NAMALWA (cell line): ENCODE data around the gene AFF3.
A peak's percentile ranks its signal among the peaks of the same experiment; 100 is the strongest.
"Not testable (repeated sequence)": the region's sequence is repeated elsewhere in the genome, so short reads cannot be mapped to it uniquely, and the experiment has no call there.

Experiments used
- DNase-seq: peaks from one replicate; pipeline ENCODE4 v3.0.0-alpha.2; 2015; ENCODE audit warnings: low spot score

Gene AFF3

DNA sequence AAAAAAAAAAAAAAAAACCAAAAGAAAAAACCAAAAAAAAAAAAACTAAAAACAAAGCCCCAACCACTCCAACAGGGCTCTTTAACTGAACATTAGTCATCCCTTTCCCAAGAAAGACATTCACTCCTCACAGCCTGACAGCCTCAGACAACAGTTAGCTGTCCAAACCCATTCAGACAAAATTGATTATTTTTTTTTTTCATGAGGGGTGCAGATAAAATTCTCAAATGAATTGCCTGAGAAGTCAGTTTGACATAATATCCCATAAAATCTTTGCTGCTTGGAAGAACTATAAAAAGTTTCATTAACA lies 446.5 kb downstream of the AFF3 start:
- DNase-seq: no peak

DNA sequence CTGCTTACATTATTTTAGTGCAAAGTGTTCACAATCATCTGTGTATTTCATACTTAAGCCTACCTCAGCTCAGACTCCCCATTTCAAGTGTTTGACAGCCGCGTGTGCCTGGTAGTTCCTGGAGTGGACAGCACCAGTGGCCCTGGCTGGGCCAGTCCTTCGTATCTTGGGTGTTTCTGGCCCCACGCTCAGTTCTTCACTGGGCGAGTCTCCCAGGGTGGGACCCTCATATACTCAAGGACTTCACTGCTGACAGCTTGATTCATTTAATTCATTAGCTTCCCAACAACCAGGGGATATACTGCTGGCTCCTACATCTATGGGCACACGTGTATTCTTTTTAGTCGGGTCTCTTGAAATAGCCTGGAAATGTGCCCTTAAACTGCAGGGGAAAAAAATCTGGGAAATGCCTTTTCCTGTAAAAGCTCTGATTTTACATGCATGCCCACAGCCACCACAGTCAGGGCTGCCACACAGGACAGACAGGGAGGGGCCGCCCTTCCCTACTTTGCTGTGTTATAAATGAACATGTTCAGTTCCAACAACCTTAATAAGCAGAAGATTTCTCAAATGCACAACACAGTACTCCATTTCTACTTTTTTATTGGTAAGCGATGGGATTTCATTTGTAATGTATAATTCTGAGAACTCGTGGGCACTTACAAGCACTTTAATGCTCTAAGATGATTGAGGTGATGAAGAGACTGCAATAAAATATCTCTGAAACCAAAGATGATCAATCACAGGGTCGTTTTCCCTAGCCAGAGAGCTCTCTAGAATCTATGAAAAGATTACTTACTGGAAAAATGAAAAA lies 447.1 kb downstream of the AFF3 start:
- no peak for DNase-seq

DNA sequence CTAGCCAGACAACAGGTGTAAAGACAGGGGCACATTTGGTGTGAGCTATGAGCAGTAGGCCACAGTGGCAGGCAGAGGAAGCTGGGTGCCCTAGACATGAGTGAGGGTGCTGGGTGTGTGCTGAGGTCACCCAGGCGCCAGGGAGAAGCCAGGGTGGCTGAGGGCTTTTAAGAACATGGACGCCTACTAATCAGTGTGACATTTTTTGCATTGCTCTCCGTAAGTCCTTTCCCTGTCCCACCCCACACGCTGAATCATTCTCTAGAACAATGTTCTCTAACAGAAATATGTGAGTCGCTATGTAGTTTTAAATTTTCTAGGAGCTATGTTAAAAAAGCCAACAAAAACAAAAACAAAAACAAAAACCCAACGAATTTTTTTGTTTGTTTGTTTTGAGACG lies 448.1 kb downstream of the AFF3 start:
- no peak for DNase-seq

DNA sequence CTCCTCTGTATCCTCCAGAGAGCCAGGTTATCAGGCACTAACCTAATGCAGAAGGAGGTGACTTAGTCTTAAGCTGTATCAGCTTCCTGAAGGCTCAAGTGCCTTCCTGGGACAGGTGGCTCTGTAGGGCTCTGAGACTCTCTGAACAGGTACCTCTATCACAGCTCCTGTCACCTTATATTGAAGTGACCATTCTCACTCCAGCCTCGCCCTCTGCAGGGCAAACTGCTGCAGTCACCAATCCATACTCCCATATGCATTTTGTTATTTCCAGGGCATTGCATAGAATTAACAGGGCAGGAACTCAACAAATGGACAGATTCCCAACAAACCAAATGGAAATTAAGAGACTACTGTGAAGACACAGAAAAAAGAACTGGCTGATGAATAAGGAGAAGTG lies 449.6 kb downstream of the AFF3 start:
- no peak for DNase-seq

DNA sequence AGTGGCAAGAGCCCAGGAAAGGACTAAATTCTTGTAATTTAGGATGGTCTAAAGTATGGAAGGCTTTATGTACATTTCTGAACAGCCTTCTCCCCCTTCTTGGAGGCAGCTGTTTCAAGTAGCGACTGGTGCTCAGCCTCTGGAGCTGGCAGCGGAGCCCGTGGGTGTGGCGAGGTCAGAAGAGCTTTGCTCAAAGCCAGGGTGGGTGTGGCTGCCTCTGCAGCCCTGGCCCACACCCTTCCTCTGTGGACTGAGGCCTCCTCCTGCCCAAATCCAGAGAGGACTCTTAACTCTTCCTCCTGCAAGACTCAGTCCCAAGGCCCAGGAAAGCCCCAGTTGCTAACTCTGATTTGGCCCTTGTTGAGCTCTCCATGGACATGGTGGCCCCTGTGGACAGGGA lies 450.5 kb downstream of the AFF3 start:
- no peak for DNase-seq

DNA sequence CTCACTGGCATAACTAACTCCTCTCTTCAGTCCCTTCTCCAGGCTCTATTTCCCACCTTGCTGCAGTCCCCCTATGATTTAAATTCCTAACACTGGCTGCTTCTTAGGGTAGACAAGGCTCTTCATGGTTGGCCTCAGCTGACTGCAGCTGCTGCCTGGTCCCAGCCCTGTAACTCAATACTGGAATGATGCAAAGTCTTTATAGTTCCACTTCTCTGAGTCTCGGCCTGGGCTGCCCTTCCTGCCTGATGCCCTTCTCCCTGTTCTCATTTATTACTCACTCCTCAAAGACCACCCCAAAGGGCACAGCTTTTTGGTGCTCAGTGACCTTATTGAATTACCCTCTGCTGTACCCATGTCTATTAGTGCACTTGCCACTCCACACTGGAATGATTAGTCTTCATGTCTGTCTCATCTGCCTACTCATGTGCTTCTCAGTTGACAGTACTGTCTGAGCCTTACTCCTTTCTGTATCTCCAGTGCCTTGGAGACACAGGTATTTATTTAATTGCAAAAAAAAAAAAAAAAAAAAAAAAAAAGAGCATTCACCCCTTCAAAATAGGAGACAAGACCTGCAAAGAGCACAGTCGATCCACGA lies 453.1 kb downstream of the AFF3 start:
- no peak for DNase-seq

DNA sequence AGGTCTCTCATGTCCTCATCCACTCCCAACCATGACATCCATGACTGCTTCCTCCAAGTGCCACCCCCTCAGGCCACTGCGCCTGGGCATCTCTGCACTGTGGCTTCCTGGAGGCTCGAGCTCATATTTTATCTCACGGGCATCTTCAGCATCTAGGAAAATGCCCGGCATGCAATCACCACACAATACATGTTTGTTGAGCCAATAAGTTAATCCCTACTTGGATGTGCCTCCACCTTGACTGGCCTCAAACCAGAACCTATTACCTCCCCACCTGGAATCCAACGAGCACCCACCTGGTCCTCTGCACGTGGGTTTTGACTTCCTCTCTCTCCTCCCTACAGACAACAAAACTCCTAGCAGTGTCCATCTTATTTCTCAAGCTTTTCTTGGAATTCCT lies 453.7 kb downstream of the AFF3 start:
- DNase-seq: no peak

DNA sequence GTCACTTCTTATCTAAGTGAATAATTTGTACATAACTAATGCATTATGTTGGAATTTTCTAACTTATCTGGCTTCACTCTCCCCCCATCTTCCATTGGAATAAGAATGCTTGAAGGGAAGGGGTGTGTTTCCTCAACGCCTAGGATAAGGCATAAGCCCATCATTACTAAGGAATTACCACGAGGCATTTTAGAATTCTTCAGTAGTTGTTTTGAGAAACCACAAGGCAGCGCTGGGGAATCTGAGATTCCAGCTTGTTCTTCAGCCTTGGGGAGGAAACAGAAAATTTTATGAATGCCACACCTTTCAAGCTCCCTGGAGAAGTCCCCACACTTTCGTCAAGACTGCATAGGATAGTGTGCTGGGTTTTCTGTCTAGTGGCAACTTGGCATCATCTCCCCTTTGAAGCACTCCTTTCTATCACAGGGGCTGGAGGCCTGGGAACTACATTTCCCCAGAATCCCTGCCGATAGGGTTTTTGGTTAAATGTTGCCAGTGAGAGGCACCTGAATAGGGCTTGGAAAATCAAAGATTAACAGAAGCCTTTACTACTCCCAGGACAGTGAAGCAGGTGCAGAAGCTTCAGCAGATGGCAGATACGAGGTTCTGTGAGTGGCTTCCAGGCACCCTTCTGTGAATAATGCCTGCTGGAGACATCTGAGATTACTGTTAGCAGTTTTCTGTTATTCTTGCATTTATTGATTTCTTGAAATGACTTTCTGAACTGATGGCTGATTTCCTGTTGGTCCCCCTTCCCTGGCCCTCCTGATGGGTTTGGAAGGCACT lies 459.9 kb downstream of the AFF3 start:
- DNase-seq: no peak

DNA sequence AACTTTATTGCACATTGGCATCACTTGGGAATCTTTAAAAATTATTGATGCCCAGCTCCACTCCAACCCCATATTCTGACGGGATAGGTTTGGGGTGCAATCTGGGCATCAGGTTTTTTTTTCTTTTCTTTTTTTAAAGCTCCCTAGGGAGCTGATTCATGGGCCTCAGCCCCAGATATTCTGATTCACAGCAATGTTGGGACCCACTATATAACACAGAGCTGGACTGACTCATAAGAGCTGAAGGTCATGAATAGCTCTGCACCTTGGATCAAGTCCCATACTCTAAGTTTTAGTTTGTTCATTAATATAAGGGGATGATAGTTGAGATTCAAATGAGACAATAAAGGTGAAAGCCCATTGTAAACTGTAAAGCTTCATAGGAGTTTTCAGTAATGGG lies 461.4 kb downstream of the AFF3 start:
- DNase-seq: no peak

DNA sequence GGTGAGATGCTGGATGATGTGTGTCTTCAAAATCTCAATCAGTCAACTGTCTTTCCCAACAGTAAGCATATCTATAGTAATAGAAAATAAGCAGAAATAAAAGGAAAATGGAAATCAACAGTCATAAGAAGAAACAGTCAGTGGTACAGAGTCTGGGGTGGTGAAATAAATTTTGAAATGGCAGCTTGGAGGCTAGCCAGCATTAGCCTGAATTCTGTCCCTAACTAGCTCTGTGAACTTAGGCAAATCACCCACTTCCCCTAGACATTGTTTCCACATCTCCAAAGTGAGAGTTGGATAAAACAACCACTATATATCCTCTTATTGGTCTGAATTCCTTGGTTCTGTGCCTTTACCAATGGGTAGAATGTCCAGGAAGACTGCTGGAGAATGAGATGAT lies 462.9 kb downstream of the AFF3 start:
- DNase-seq: no peak

DNA sequence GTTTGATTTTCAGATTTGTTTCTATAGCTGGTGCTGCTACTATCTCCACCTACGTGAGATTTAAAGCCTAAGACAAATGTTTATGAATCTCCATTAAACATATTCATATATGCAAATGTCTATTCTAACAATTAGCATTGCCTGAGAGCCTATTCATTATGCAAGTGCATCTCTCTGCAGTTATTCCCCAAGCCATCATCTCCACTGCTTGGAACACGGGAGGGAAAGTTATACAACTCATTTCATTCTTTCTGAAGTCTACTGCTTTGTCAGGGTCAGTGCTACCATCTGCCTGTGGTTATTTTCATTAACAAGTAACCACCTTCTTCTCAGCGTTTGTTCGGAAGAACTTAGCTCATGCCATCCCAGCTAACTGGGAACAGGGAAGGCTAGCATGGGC lies 463.8 kb downstream of the AFF3 start:
- DNase-seq: no peak

DNA sequence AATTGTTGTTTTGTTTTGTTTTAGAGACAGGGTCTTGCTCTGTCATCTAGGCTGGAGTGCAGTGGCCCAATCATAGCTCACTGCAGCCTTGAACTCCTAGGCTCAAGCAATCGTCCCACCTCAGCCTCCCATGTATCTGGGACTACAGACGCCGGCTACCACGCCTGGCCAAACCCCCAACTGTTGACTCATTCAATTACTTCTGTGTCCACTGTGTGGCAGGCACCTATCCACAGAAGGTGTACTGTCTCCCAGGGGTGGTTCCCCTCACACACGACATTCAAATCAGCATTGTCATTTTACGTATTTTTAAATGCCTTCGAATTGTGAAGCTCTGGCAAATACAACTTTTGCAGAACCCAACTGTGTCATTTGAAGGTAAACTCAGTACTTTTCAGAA lies 464.6 kb downstream of the AFF3 start:
- no peak for DNase-seq

DNA sequence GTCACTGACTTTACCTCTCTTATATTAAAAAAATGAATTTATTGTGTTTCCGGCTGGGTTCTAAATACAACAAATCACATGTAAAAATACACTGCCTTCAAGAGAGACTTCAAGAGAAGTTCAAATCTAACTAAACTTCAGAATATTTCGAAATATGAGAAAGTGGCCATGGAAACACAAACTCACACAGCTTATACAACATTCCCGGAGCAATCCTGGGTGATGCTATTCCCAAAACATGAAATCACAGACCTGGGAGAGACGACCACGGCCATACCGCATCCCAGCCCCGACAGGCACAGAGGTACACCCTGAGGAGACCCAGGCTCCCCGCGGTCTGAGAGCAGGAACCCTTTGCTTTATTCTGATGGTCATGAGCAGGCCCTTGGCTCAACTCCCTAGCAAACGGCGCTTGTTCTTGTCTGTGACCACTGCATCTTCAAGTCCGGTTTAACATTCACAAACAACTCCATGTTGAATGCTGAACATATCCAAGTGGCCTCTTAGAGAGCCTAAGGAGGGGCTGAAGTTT lies 467.2 kb downstream of the AFF3 start:
- DNase-seq: no peak

DNA sequence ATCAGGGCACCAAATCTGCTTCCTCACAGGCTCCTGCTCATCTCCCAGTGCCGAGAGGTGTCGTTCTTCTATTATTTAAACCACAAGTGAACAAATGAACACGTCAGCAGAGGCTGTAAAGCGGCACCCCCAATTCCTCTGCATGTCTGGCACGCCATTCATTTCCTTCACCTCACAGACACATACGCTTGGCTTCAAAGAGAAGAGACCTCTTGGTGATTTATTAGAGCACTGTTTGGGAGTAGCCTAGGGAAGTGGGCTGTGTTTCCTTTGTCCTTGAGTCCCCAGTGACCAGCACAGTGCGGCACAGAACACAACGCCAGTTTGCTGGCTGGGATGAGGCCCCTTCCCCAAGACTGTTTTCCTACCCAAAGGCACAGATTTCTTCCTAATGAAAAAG lies 468.3 kb downstream of the AFF3 start:
- no peak for DNase-seq

DNA sequence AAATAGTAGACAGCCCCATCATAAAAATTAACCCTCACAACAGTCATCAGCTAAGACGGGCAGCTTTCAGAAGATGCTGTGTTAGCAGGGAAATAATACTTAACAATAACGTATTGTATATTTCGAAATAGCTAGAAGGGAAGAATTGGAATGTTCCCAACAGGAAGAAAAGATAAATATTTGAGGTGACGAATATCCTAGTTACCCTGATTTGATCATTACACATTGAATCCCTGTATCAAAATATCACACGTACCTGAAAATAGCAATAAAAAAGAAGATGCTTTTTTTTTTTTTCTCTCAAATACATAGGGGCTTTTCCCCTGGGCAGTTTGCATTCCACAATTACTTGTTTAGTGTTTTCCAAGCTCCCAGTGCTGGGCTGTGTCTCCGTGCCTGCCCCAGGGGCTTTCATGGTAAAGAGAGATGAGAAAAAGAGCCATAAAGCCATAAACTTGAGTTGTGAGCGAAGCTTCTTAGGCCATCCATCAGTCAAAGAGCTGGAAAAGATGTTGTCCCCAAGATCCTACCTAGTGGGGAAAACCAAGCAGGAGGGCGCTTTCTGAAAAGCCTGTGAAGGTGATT lies 469.5 kb downstream of the AFF3 start:
- DNase-seq: no peak

DNA sequence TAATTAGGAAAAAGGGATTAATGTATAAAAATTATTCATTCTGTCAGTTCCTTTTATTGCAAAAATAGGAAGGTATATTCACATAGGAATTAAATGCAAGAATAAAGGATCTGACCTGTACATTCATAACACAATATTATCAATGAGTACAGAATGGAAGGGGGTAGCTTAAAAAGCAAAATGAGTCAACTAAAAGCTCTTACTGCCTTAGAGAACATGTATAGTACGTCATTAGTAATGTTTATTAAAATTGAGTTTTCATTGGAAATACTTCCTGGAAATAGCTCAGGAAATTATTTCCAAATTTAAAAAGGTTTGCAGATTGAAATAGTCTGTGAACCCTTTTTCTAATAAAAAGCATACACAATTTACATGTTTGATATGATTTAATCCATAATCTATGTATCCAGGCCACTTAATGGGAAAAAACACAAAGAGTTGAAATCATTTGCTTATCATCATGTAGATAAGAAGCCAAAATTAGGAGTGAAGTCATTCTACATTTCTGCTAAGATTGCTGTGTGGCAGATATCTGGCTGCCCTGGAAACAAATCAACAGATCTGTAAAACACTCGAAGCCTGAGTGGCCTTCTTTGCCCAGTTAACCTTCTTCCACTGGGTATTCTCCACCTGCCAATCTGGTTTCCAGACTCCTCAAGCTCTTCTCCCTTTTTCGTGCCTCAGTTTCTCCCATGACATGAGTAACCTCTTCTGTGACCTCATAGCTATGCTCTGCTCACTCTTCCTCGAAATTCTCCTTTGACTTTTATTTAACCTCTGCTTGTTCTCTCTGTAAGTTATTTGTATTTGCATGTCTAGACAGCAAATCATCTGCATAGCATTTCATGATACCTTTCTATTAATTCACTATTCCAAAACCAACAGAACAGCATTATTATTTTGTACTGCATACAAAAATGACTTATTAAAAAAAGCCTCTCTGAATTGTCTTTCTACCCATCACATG lies 471.3 kb downstream of the AFF3 start:
- peak; percentile 27 for DNase-seq

DNA sequence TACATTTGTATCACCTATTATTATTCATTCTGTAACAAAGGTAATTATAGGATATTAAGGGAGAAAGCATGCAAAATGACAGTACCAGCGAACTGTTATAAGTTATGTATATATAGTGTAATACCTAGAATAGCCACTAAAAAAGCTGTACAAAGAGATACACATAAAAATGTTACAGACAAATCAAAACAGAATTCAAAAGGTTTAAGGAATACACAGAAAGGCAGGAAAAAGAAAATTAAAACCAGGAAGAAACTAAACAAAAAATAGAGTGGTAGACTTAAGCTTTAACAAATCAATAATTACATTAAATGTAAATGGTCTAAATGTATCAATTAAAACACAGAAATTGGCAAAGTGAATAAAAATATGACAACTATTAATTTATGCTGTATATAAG lies 476.1 kb downstream of the AFF3 start:
- no peak for DNase-seq

DNA sequence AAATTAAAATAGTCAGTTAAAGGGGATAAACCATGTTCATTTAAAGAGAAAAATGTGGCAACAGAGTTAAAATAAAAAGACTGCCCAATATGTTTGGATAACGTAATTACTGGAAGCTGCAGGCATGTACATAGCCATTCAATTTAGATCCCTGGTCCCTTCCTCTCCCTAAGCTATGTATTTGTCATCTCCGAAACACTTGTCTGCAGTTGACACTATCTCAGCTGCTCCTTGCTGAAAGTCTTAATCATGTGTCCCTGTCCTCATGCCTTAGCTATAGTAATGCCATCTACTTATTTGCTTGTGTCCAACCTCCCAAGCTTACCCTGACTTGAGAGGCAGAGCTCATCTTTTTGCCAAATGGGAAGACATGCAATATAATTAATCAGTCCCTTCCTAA lies 478.7 kb downstream of the AFF3 start:
- DNase-seq: no peak

DNA sequence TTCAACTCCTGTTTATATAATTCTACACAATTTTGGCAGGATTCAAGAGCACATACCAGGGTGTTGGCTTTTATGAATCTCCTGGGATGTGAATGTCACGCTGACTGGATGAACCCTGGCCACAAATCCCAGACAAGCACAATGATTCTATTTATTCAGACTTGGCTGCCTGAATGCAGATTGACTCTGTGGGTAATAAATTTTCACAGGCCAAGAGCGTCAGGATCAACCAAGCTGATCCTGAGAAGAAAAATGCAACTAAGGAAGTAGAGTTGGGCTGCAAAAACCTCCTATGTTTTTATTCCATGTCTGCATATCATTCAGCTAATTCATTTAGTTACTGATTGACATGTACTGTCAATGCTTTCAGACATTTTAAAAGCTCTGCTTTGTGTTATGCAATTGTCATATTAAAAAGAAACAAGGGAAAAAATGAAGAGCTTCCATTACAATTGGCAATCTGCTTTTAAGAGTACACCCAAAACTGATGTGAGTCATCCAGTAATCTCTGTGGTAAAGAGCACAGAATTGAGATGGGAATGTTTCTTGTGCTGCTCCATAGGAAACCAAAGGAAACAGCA lies 479.5 kb downstream of the AFF3 start:
- no peak for DNase-seq

DNA sequence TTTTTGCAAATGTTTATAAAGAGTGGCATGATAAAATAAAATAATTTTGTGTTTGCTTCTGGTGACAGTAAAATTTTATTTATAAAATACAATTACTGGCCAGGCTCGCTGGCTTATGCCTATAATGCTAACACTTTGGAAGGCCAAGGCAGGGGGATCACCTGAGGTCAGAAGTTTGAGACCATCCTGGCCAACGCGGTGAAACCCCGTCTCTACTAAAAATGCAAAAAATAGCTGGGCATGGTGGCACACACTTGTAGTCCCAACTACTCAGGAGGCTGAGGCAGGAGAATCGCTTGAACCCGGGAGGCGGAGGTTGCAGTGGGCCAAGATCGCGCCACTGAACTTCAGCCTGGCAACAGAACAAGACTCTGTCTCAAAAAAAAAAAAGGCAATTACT lies 480.6 kb downstream of the AFF3 start:
- DNase-seq: not testable (repeated sequence)
